ENCODE results near the gene KLC3.

- TF ChIP-seq CTCF (IDR thresholded peaks at IDR 0.05) (no peak), POLR2A (IDR thresholded peaks at IDR 0.05) (no peak)
Measured at GRCh38 chr19:45295873-45296272, 44.7 kb upstream of the KLC3 start.
